SU-DHL-6 (cell line): ENCODE data around the gene ATP9A.

ENCODE experiments used
- CTCF ChIP-seq: fragments of 200-600 bp; sonication (generic); IDR thresholded peaks from one replicate; pipeline ENCODE4 v1.5.1; 2017; ENCODE audit warnings: antibody characterized with exemption, mild to moderate bottlenecking, low read length, moderate library complexity; ENCODE audit not compliant: insufficient read depth, poor library complexity, severe bottlenecking
- EZH2phosphoT487 ChIP-seq: fragments of 200-600 bp; sonication (generic), shearing (Covaris generic); conservative IDR thresholded peaks from 2 replicates; pipeline ENCODE4 v1.6.1; 2018; ENCODE audit warnings: mild to moderate bottlenecking, antibody characterized with exemption, low read length, moderate library complexity, mixed read lengths

- TF ChIP-seq CTCF: no peak
- TF ChIP-seq EZH2phosphoT487: no peak
These were observed 35.9 kb downstream of the ATP9A start for GRCh38 chr20:51732096-51732791.
